GM21367 (cell line): ENCODE measurements around the gene PTMS.

Experiments used
- ATAC-seq: cut with Tn5 transposase; IDR thresholded peaks from one replicate; pipeline ENCODE4 v1.9.1; 2021; ENCODE audit not compliant: unreplicated experiment

PTMS gene

GRCh38 chr12:6771509-6772330 lies 5.6 kb downstream of the PTMS start:
- ATAC-seq = no peak

- ATAC-seq = no peak
Measured at GRCh38 chr12:6772331-6772695, 6.2 kb downstream of the PTMS start, which contains the start of gene LAG3. Gene LAG3, plus strand, starts transcription at chr12:6772520. Its CDS starts 333 bp downstream, at chr12:6772853.

DNA sequence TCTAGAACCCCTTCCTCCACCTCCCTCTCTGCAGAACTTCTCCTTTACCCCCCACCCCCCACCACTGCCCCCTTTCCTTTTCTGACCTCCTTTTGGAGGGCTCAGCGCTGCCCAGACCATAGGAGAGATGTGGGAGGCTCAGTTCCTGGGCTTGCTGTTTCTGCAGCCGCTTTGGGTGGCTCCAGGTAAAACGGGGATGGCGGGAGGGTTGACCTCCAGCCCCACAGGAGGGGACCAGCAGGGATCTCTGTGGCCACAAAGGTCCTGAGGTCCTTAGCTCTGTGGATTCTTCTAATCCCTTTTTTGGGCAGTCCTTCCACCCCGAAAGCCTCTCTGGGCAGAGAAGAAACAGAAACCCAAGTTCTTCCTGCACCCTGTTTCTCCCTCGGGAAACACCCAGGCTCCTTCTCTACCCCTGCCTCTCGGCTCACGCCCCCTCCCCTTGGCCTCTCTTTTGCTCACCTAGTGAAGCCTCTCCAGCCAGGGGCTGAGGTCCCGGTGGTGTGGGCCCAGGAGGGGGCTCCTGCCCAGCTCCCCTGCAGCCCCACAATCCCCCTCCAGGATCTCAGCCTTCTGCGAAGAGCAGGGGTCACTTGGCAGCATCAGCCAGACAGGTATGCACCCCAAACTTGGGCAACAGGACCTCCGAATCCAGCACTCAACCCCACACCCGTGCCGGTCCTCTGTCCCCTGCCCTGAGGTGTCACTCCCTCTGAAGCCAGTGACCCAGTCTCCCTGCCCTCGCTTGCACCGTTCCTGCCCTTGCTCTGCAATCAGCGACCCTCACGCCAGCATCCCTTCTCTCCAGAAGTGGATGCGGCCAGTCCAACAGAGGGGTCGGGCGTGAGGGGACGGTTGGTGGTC lies 6.8 kb downstream of the PTMS start:
- no peak for ATAC-seq

- ATAC-seq = no peak
Measured at GRCh38 chr12:6773590-6774351, 7.6 kb downstream of the PTMS start.

DNA sequence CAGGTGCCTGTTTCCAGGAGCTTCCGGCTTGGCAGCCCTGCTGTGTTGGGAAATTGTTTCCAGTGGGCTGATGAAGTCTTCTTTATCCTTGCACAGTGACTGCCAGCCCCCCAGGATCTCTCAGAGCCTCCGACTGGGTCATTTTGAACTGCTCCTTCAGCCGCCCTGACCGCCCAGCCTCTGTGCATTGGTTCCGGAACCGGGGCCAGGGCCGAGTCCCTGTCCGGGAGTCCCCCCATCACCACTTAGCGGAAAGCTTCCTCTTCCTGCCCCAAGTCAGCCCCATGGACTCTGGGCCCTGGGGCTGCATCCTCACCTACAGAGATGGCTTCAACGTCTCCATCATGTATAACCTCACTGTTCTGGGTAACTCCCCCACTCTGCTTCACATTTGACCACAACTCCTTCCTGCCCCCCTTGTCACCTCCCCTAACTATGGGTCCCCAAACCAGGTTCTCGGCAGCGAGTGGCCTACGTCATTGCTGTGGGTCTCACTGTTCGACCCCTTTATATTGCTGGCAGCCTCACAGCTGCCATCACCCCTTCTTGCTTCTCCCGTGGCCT lies 8.4 kb downstream of the PTMS start:
- ATAC-seq = no peak

DNA sequence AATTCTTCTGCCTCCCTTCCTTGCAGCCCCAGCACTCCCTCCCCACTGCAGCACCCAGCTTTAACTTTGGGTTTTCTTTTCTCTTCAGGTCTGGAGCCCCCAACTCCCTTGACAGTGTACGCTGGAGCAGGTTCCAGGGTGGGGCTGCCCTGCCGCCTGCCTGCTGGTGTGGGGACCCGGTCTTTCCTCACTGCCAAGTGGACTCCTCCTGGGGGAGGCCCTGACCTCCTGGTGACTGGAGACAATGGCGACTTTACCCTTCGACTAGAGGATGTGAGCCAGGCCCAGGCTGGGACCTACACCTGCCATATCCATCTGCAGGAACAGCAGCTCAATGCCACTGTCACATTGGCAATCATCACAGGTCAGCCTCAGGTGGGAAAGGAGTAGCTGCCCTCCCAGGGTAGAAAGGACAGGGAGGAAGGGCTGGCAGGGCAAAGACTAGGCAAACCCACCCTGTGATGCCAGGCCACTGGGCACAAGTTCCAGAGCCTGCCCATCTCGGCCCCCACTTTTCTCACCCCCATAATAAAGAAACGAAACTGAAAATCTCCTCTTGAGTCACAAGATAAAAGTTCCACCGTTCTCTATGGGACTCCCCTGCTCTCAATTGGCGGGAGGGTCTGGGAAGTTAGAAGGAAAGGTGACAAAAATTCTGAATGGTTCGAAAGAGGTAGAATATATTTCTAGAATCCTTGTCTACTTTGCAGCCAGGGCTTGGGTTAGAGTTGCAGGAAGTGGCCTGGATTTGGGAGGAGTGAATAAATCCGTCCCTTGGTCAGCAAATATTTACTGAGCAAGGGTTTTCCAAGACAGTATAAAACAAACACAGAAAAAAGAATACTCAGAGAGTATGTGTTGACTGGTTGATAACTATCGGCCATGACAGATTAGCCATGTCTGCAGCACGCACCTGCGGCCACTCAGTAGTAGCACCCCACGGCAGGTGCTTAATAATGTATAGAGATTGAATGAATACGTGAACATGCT lies 9.3 kb downstream of the PTMS start:
- ATAC-seq = no peak

DNA sequence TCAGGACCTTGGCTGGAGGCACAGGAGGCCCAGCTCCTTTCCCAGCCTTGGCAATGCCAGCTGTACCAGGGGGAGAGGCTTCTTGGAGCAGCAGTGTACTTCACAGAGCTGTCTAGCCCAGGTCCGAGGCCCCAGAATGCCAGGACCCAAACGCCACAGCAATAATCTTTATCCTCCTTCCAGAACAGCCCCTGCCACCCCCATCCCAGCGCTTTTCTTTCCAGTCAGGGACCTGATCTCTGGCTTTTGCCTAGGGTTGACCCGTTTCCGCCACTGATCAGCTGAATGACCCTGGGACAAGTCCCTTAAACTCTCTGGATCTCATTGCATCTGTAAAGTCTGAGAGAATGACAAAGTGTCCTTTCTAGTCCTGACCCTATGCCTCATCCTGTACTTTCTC lies 11.2 kb downstream of the PTMS start:
- ATAC-seq = no peak

DNA sequence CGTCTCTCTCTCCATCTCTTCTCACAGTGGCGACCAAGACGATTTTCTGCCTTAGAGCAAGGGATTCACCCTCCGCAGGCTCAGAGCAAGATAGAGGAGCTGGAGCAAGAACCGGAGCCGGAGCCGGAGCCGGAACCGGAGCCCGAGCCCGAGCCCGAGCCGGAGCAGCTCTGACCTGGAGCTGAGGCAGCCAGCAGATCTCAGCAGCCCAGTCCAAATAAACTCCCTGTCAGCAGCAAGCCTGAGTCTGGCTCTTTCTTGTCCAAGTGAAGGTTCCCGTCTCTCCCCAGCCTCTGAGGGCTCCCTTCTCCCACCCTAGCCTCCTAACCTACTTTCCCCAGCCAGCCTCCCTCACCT lies 12.0 kb downstream of the PTMS start:
- ATAC-seq = no peak

DNA sequence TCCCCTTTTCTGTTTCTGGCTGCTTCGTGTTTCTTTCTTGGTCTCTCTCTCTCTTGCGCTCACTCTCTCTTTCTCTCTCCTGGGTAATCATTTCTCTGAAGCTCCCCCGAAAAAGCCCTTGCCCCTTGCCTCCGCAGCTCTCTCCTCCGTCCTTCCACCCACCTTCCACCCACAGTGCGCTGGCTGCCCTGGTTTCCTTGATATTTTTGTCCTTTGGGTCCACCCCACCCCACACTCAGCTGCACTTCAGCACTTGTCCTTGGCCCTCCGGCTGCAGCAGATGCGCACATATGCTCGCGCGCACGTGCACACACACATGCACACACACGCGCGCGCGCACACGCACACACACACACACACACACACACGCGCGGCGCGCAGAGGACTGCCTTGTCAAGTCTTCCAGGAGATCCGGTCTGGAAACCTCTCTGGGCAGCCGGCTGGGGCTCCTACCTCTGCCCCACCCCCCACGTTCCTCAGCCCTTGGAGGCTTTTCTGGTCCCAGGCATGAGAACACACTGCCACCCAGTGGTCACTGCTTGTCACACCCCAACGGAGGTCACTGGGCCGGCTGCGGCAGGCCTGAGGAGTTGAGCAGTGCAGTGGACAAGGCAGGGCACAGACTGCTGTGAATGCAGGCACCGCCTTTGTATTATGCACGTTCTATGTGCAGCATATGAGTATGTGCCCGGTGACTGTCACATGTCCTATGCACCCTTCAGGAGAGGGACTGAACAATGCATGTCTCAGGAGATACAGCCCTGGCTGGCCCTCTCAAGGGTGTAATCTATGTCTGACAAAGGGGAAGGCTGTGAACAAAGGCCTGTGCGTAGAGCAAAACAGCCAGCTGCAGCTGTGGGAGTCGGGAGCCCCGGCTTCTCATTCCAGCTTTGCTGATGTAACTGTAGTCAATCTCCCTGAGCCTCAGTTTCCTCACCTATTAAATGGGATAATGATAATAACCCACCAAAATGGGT lies 12.7 kb downstream of the PTMS start:
- ATAC-seq = peak; percentile 57

DNA sequence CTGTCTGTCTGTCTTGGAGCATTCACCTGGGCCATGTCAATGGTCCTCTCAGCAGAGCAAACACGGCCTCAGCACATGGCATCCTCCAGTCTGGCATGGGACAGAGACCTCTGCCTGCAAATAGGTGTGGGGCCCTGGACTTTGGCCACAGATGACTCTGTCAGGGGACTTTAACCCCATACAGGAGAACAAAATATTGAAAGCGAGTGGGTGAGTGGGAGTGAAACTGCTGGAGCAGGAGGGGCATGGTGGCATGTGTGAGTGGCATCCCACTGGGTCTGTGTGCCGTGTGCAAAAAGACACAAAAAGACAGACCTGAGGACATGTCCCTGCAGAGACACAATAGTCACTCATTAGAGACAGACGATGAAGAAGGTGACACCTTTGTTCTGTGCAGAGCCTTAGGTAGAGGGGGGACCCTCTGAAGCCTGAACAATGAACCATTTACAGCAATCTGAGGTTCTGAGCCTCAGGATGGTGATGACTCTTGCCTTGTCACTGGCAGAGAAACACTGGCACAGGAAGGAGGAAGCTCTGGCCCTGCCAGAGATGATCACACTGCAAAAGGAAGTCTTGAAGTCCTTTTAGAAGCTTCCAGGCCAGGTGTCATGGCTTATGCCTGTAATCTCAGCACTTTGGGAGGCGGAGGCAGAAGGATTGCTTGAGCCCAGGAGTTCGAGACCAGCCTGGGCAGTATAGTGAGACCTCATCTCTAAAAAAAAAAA lies 13.7 kb downstream of the PTMS start:
- ATAC-seq = no peak

DNA sequence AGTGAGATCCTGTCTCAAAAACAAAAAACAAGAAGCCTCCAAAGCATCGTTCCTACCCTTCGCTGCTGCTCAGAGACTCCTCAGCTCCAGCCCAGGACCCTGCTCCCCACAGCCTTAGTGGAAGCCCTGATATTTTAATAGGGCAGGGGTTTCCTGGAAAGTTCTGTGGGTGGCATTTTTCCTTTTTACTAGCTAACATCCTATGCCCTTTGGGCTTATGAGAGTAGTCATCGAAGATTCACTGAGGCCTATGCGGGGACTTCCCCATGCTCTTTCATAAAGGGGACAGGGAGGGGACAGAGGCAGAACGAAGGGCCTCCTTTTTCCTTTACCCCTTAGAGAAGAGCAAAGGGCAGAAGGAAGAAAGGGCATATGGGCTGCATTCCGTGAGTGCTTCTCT lies 14.4 kb downstream of the PTMS start:
- ATAC-seq = no peak

GRCh38 chr12:6782119-6782518 lies 16.0 kb downstream of the PTMS start:
- ATAC-seq = no peak

- no peak for ATAC-seq
Measured at GRCh38 chr12:6782850-6783566, 16.8 kb downstream of the PTMS start.

- no peak for ATAC-seq
Measured at GRCh38 chr12:6783828-6784227, 17.7 kb downstream of the PTMS start.

DNA sequence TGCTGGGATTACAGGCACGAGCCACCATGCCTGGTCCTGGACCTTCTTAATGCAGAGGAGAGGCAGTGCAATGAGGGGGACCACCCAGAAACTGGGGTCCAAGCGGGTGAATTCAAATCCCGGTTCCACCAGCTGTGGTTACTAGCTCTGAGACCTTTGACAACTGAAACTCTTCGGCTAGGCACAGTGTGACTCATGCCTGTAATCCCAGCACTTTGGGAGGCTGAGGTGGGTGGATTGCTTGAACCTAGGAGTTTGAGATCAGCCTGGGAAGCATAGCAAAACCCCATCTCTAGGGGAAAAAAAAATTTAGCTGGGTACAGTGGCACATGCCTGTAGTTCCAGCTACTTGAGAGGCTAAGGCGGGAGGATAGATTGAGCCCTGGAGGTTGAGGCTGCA lies 18.1 kb downstream of the PTMS start:
- ATAC-seq = no peak

DNA sequence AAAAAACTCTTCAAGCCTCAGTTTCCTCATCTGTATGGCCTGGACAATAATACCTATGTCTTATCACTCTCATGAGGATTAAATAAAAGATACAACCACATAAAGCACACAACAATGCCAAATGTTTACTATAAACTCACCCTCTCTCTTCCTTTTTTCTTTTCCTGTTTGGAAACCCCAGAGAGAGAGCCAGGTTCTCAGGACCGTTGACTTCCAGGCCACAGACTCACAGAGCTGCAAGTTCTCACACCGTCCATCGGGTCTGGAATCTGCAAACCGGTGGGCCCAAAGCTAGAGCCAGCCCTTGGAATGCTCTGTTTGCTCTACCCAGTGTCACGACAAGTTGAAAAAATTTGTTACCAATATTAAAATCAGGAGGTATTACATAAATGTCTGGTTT lies 18.6 kb downstream of the PTMS start:
- ATAC-seq = no peak

GRCh38 chr12:6786416-6787094 lies 20.4 kb downstream of the PTMS start:
- no peak for ATAC-seq
